H9 (cell line): ENCODE results near the gene CST9L. TPM values are rescaled to one million over a fixed set of nuclear protein-coding genes. Genes with fewer than 3 reads are reported as not detected.

Experiments
- DNase-seq: peaks from one replicate; pipeline ENCODE4 v3.0.0-alpha.2; 2017
- H2AFZ ChIP-seq: one replicate; pipeline ENCODE4 v1.6.1; 2013; ENCODE audit warnings: mild to moderate bottlenecking, low read length, control low read depth, moderate library complexity
- H2AK5ac ChIP-seq: 2 replicates; pipeline ENCODE4 v1.6.1; 2013; ENCODE audit warnings: low read length, control low read depth, mixed read lengths; ENCODE audit not compliant: insufficient read length
- H2BK120ac ChIP-seq: one replicate; pipeline ENCODE4 v1.6.1; 2013; ENCODE audit warnings: low read depth, mild to moderate bottlenecking, low read length, control low read depth, inconsistent platforms; ENCODE audit not compliant: poor library complexity, severe bottlenecking
- H2BK12ac ChIP-seq: 2 replicates; pipeline ENCODE4 v1.6.1; 2013; ENCODE audit warnings: low read length, control low read depth, mixed read lengths, low read depth; ENCODE audit not compliant: insufficient read length
- H2BK15ac ChIP-seq: 2 replicates; pipeline ENCODE4 v1.6.1; 2013; ENCODE audit warnings: low read depth, low read length, control low read depth
- H2BK20ac ChIP-seq: one replicate; pipeline ENCODE4 v1.6.1; 2013; ENCODE audit warnings: low read depth, mild to moderate bottlenecking, low read length, control low read depth, inconsistent platforms; ENCODE audit not compliant: poor library complexity, severe bottlenecking
- H2BK5ac ChIP-seq: 2 replicates; pipeline ENCODE4 v1.6.1; 2013; ENCODE audit warnings: low read length, control low read depth, mixed read lengths; ENCODE audit not compliant: insufficient read length
- H3K14ac ChIP-seq: 2 replicates; pipeline ENCODE4 v1.6.1; 2013; ENCODE audit warnings: low read length, control low read depth; ENCODE audit not compliant: insufficient read depth
- H3K18ac ChIP-seq: 2 replicates; pipeline ENCODE4 v1.6.1; 2013; ENCODE audit warnings: low read depth, mild to moderate bottlenecking, mixed read lengths, low read length, control low read depth; ENCODE audit not compliant: insufficient read length
- H3K23ac ChIP-seq: 2 replicates; pipeline ENCODE4 v1.6.1; 2013; ENCODE audit warnings: low read length, control low read depth, mixed read lengths, low read depth; ENCODE audit not compliant: insufficient read length
- H3K23me2 ChIP-seq: 2 replicates; pipeline ENCODE4 v1.6.1; 2013; ENCODE audit warnings: low read depth, mild to moderate bottlenecking, mixed read lengths, low read length, control low read depth; ENCODE audit not compliant: insufficient read length, poor library complexity, severe bottlenecking
- H3K27ac ChIP-seq: 2 replicates; pipeline ENCODE4 v1.5.1; 2013; ENCODE audit warnings: low read length, control low read depth, mixed read lengths, low read depth; ENCODE audit not compliant: insufficient read length
- H3K27me3 ChIP-seq: 2 replicates; pipeline ENCODE4 v1.6.1; 2013; ENCODE audit warnings: low read length, control low read depth, inconsistent platforms; ENCODE audit not compliant: insufficient read depth
- H3K4ac ChIP-seq: 2 replicates; pipeline ENCODE4 v1.6.1; 2013; ENCODE audit warnings: low read depth, mild to moderate bottlenecking, control low read depth, inconsistent platforms, low read length, moderate library complexity
- H3K4me1 ChIP-seq: 2 replicates; pipeline ENCODE4 v1.6.1; 2013; ENCODE audit warnings: low read length, control low read depth, inconsistent platforms; ENCODE audit not compliant: insufficient read depth
- H3K4me2 ChIP-seq: 2 replicates; pipeline ENCODE4 v1.6.1; 2013; ENCODE audit warnings: low read length, control low read depth, mixed read lengths; ENCODE audit not compliant: insufficient read length, insufficient read depth
- H3K56ac ChIP-seq: 2 replicates; pipeline ENCODE4 v1.6.1; 2013; ENCODE audit warnings: low read depth, mild to moderate bottlenecking, mixed read lengths, low read length, control low read depth; ENCODE audit not compliant: insufficient read length
- H3K79me1 ChIP-seq: 2 replicates; pipeline ENCODE4 v1.6.1; 2013; ENCODE audit warnings: low read depth, mild to moderate bottlenecking, moderate library complexity, low read length, control low read depth, inconsistent platforms; ENCODE audit not compliant: insufficient read depth, poor library complexity, severe bottlenecking
- H3K79me2 ChIP-seq: 2 replicates; pipeline ENCODE4 v1.6.1; 2013; ENCODE audit warnings: low read length, control low read depth, inconsistent platforms; ENCODE audit not compliant: insufficient read depth
- H3K9ac ChIP-seq: 2 replicates; pipeline ENCODE4 v1.6.1; 2013; ENCODE audit warnings: low read length, control low read depth, mixed read lengths; ENCODE audit not compliant: insufficient read length; ENCODE audit errors: extremely low read depth
- H3K9me3 ChIP-seq: one replicate; pipeline ENCODE4 v1.6.1; 2013; ENCODE audit warnings: low read depth, low read length, inconsistent platforms; ENCODE audit not compliant: control insufficient read depth
- H3T11ph ChIP-seq: one replicate; pipeline ENCODE4 v1.6.1; 2013; ENCODE audit warnings: mild to moderate bottlenecking, low read length, control low read depth, inconsistent platforms
- H4K20me1 ChIP-seq: one replicate; pipeline ENCODE4 v1.6.1; 2013; ENCODE audit not compliant: control insufficient read depth, insufficient read length, insufficient read depth
- H4K5ac ChIP-seq: 2 replicates; pipeline ENCODE4 v1.6.1; 2013; ENCODE audit warnings: low read depth, mild to moderate bottlenecking, mixed read lengths, low read length, control low read depth; ENCODE audit not compliant: insufficient read length
- H4K8ac ChIP-seq: replicated peaks from 2 replicates; pipeline ENCODE4 v1.6.1; 2013; ENCODE audit warnings: low read length, control low read depth, mixed read lengths, low read depth; ENCODE audit not compliant: insufficient read length
- H4K91ac ChIP-seq: 2 replicates; pipeline ENCODE4 v1.6.1; 2013; ENCODE audit warnings: low read depth, mild to moderate bottlenecking, moderate library complexity, mixed read lengths, low read length, control low read depth; ENCODE audit not compliant: insufficient read length
- H3K27ac Mint-ChIP-seq, 3 experiments: 2 replicates in 2 of 3; 3 replicates in 1 of 3; pipeline ENCODE4 v1.8.0; 2020 to 2021; ENCODE audit warnings: mixed read lengths in 3 of 3, mild to moderate bottlenecking in 1 of 3, moderate library complexity in 1 of 3
- H3K27me3 Mint-ChIP-seq: 2 replicates; pipeline ENCODE4 v1.8.0; 2021; ENCODE audit warnings: low read depth, mild to moderate bottlenecking, moderate library complexity, mixed read lengths
- H3K36me3 Mint-ChIP-seq, 3 experiments: 2 replicates in 2 of 3; 3 replicates in 1 of 3; pipeline ENCODE4 v1.8.0; 2020 to 2021; ENCODE audit warnings: low read depth in 3 of 3, mixed read lengths in 3 of 3; ENCODE audit not compliant: insufficient read depth in 1 of 3
- H3K4me1 Mint-ChIP-seq, 2 experiments: 2 replicates each; pipeline ENCODE4 v1.8.0; 2020; ENCODE audit warnings: mixed read lengths in 2 of 2
- H3K4me3 Mint-ChIP-seq, 2 experiments: 2 replicates in 1 of 2; 3 replicates in 1 of 2; pipeline ENCODE4 v1.8.0; 2020 to 2021; ENCODE audit warnings: mild to moderate bottlenecking in 2 of 2, mixed read lengths in 2 of 2, moderate library complexity in 1 of 2
- H3K9me3 Mint-ChIP-seq, 2 experiments: 2 replicates in 1 of 2; 3 replicates in 1 of 2; pipeline ENCODE4 v1.8.0; 2020; ENCODE audit warnings: mild to moderate bottlenecking in 2 of 2, mixed read lengths in 2 of 2, moderate library complexity in 1 of 2
- CTCF ChIP-seq: fragments of 200-600 bp; sonication (generic); conservative IDR thresholded peaks from 3 replicates; pipeline ENCODE4 v1.8.0; 2021; ENCODE audit warnings: antibody characterized with exemption, mild to moderate bottlenecking
- WGBS: extraction: QIAGEN DNeasy Blood & Tissue Kit; methylation state at CpG from one replicate; pipeline ENCODE4 v1.1.7; 2013; ENCODE audit warnings: missing lambda C conversion rate, low lambda C conversion rate, mixed read lengths; ENCODE audit not compliant: insufficient read length; ENCODE audit errors: extremely low coverage; 5-methylcytosine and 5-hydroxymethylcytosine counted together
- total RNA-seq: library from RNA; stranded (reverse); gene quantifications from 2 replicates; pipeline ENCODE4 v1.2.1, GENCODE V29; 2021

CST9L gene
- total RNA-seq, 1 experiment from 2014 or later = not detected

GRCh38 chr20:23517719-23518118 is 50.6 kb downstream of the CST9L start:
- no peak overlapping the region for H2AFZ ChIP-seq
- H3K9me3 Mint-ChIP-seq = peaks cover 15 to 33% of the 10 kb centered on the region in 2 experiments
- H3K79me1 ChIP-seq = no peaks in the 10 kb centered on the region
- H2BK120ac ChIP-seq = no peak overlapping the region
- peaks cover 34 to 55% of the 10 kb centered on the region in 2 experiments for H3K4me1 Mint-ChIP-seq
- no peak overlapping the region for H3K27ac Mint-ChIP-seq
- no peaks in the 10 kb centered on the region for H3K23me2 ChIP-seq
- H3K4ac ChIP-seq = no peak overlapping the region
- H3K27me3 ChIP-seq = no peaks in the 10 kb centered on the region; the same call in 1 of the 2 replicates
- H4K8ac ChIP-seq = no peak overlapping the region
- H3K14ac ChIP-seq = no peak overlapping the region
- H3T11ph ChIP-seq = no peak overlapping the region
- no peak overlapping the region for H3K27ac ChIP-seq
- H2BK12ac ChIP-seq = no peak overlapping the region
- H3K27me3 Mint-ChIP-seq = no peaks in the 10 kb centered on the region
- H3K18ac ChIP-seq = no peak overlapping the region
- H2BK5ac ChIP-seq = no peak overlapping the region
- H4K20me1 ChIP-seq = no peaks in the 10 kb centered on the region
- H2BK15ac ChIP-seq = no peak overlapping the region
- H2AK5ac ChIP-seq = no peak overlapping the region
- no peak overlapping the region for H3K9ac ChIP-seq
- no peak overlapping the region for H3K4me2 ChIP-seq
- no peak overlapping the region for H4K5ac ChIP-seq
- no peak overlapping the region for H3K4me3 Mint-ChIP-seq
- DNase-seq = no peak
- H3K56ac ChIP-seq = no peak overlapping the region
- no peak overlapping the region for H2BK20ac ChIP-seq
- no peak overlapping the region for H4K91ac ChIP-seq
- no peaks in the 10 kb centered on the region for H3K4me1 ChIP-seq
- H3K9me3 ChIP-seq = no peaks in the 10 kb centered on the region
- WGBS = no CpG with 5 or more reads among the region's 4 CpGs
- no peak overlapping the region for H3K23ac ChIP-seq
- no peaks in the 10 kb centered on the region for H3K79me2 ChIP-seq
- H3K36me3 Mint-ChIP-seq = peaks cover 3 to 24% (median 7%) of the 10 kb centered on the region in 3 experiments; a peak in 6 of 7 replicates
- TF ChIP-seq CTCF = no peak
